DND-41 (cell line): ENCODE results near the gene CEP104.

Source experiments
- ATAC-seq: fragments of 200-7000 bp; cut with Tn5 transposase; 3 replicates; pipeline ENCODE4 v1.9.1; 2021; ENCODE audit warnings: low read depth; ENCODE audit not compliant: insufficient read depth
- DNase-seq: peaks from one replicate; pipeline ENCODE4 v3.0.0-alpha.2; 2020
- H2AFZ ChIP-seq: 2 replicates; pipeline ENCODE4 v1.6.0; 2012; ENCODE audit warnings: low read depth, low read length
- H3K27ac ChIP-seq: 2 replicates; pipeline ENCODE4 v1.5.1; 2012; ENCODE audit warnings: low read length, inconsistent platforms
- H3K27me3 ChIP-seq: fragments of 200-600 bp; sonication (generic); 2 replicates; pipeline ENCODE4 v1.6.0; 2012; ENCODE audit warnings: low read length, mild to moderate bottlenecking, inconsistent platforms; ENCODE audit not compliant: insufficient read depth, poor library complexity
- H3K36me3 ChIP-seq: 2 replicates; pipeline ENCODE4 v1.5.1; 2012; ENCODE audit warnings: low read length, inconsistent platforms; ENCODE audit not compliant: insufficient read depth
- H3K4me1 ChIP-seq: 2 replicates; pipeline ENCODE4 v1.5.1; 2012; ENCODE audit warnings: mild to moderate bottlenecking, low read length; ENCODE audit not compliant: insufficient read depth
- H3K4me2 ChIP-seq: 2 replicates; pipeline ENCODE4 v1.6.0; 2012; ENCODE audit warnings: mild to moderate bottlenecking, moderate library complexity, low read length, inconsistent platforms; ENCODE audit not compliant: insufficient read depth
- H3K4me3 ChIP-seq, 2 experiments: fragments of 200-600 bp in 1 of 2; shearing (Covaris generic) in 1 of 2; 2 replicates each; pipeline ENCODE4 v1.5.1; 2012 to 2016; ENCODE audit warnings: inconsistent platforms in 2 of 2, low read length in 2 of 2, mild to moderate bottlenecking in 2 of 2, low read depth in 1 of 2, moderate library complexity in 1 of 2
- H3K79me2 ChIP-seq: 2 replicates; pipeline ENCODE4 v1.6.0; 2012; ENCODE audit warnings: low read length, inconsistent platforms; ENCODE audit not compliant: insufficient read depth
- H3K9ac ChIP-seq: 2 replicates; pipeline ENCODE4 v1.6.0; 2012; ENCODE audit warnings: low read depth, mild to moderate bottlenecking, inconsistent platforms, low read length, moderate library complexity
- H3K9me3 ChIP-seq: 2 replicates; pipeline ENCODE4 v1.5.1; 2012; ENCODE audit warnings: low read length, moderate library complexity, mild to moderate bottlenecking, inconsistent platforms; ENCODE audit not compliant: insufficient read depth, severe bottlenecking
- H4K20me1 ChIP-seq: 2 replicates; pipeline ENCODE4 v1.6.0; 2012; ENCODE audit warnings: low read length; ENCODE audit not compliant: insufficient read depth
- CTCF ChIP-seq: IDR thresholded peaks from 2 replicates; pipeline ENCODE4 v1.5.1; 2012; ENCODE audit warnings: borderline replicate concordance, low read length, moderate library complexity, mild to moderate bottlenecking; ENCODE audit not compliant: poor library complexity, severe bottlenecking; ENCODE audit errors: extremely low read depth
- EZH2 ChIP-seq: IDR thresholded peaks from 3 replicates; pipeline ENCODE4 v1.6.1; 2012; ENCODE audit warnings: borderline replicate concordance, low read depth, mild to moderate bottlenecking, moderate library complexity, low read length, inconsistent platforms; ENCODE audit not compliant: severe bottlenecking

CEP104 gene

DNA sequence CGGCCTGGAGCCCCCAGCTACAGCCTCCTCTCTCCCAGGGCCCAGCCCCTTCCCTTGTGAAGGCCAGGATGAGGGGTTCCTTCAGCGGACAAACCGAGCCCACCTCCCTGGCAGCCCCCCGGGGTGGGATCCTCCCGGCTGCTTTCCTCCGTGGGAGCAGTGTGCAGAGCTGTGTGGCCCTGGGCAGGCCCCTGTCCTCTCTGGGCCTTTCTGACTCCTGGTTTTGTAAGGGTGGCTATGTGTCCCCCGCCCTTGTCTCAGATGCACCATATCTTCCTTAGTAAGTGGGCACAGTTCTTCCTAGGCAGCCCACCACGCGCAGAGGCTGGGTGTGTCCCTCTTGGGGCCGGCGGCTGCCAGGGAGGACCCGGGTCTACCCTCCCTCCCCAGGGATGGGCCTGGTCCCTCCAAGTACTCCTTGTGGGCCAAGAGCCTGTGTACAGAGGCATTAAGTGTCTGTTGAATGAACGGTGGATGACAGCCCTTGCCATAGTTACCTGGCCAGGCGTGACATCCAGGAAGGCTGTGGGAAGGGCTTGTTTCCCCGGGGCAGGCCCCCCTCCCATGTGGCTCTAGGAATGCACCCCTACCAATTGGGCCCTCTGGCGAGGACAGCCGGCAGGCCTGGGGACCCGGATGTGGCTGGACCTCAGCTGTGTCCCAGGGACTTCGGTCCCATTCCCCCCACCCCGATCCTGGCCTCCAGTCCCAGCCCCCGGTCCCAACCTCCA lies 80.6 kb downstream of the CEP104 start:
- no peak for TF ChIP-seq EZH2
- DNase-seq (no peak), ATAC-seq (no peak)
- H3K4me2 ChIP-seq, result no peak overlapping the region
- peaks cover 24% of the 10 kb centered on the region for H4K20me1 ChIP-seq
- no peaks in the 10 kb centered on the region for H3K4me1 ChIP-seq
- no peak overlapping the region for H2AFZ ChIP-seq
- no peaks in the 10 kb centered on the region for H3K27me3 ChIP-seq
- no peak overlapping the region for H3K27ac ChIP-seq
- H3K36me3 ChIP-seq, result peaks cover 25% of the 10 kb centered on the region
- no peak overlapping the region for H3K9ac ChIP-seq
- H3K9me3 ChIP-seq, result no peaks in the 10 kb centered on the region
- H3K79me2 ChIP-seq, result no peaks in the 10 kb centered on the region
- H3K4me3 ChIP-seq, result no peak overlapping the region

DNA sequence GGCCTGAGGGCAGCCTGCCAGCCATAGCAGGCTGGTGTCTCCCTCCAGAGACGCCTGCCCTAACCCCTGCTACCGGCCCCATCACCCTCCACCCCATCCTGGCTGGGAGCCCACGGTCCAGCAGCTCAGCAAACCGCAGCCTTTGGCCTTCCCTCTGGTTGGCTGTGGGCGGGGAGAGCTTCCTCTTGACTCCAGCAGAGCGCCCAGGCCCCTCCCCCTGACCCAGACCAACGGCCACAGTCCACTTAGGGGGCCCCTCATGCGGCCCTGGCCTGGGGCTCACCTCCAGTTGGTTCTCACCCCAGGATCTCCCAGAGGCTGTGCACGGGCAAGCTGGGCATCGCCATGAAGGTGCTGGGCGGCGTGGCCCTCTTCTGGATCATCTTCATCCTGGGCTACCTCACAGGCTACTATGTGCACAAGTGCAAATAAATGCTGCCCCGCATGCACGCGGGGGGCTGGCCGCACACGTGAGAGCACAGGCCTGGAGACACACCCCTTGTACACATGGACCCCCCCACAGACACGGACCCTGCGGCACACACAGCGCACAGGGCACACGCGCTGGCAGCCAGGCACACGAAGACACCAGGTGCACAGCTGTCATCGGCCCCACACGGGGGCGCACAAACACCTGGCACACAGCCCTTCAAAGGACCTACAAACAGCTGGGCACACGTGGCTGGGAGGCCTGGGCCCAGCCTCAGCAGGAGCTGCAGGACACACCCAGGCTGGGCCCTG lies 81.4 kb downstream of the CEP104 start:
- Histone ChIP-seq H3K9ac (no peak overlapping the region), H3K79me2 (no peaks in the 10 kb centered on the region), H3K27ac (no peak overlapping the region), H2AFZ (no peak overlapping the region), H3K27me3 (no peaks in the 10 kb centered on the region), H3K9me3 (no peaks in the 10 kb centered on the region), H3K36me3 (peaks cover 19% of the 10 kb centered on the region), H3K4me1 (no peaks in the 10 kb centered on the region), H3K4me3 (no peak overlapping the region), H3K4me2 (no peak overlapping the region), H4K20me1 (peaks cover 24% of the 10 kb centered on the region)
- TF ChIP-seq EZH2 (no peak), CTCF (peak; percentile 62)
- DNase-seq, result peak; percentile 43
- peak; percentile 68 for ATAC-seq

DNA sequence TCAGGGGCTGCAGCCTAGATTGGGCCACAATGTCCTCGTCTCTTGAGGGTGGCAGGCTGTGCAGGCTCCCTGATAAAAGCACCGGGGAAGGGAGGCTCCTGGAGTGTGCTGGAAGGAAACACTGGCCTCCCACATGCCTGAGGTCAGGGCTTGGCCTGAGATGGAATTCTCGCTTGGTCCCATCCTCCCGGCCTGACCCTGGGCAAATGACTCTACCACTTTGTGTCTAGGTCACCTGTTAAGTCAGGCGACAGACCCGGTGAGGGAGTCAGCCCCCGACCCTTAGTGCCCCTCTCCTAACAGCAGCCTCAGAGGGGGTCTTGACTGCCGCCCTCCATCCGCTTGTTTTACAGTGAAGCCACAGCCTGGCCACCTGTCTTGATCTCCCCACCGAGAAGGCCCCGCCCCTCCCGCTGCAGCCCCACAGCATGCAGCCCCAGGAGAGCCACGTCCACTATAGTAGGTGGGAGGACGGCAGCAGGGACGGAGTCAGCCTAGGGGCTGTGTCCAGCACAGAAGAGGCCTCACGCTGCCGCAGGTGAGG lies 82.0 kb downstream of the CEP104 start:
- H3K4me2 ChIP-seq, result no peak overlapping the region

More for the DNA sequence above, 82.0 kb downstream of the CEP104 start:
- Histone ChIP-seq H3K27ac (no peak overlapping the region), H3K27me3 (no peaks in the 10 kb centered on the region), H2AFZ (no peak overlapping the region), H3K36me3 (peaks cover 13% of the 10 kb centered on the region), H3K9me3 (no peaks in the 10 kb centered on the region), H3K4me3 (no peak overlapping the region), H3K4me1 (no peaks in the 10 kb centered on the region), H3K79me2 (no peaks in the 10 kb centered on the region), H3K9ac (no peak overlapping the region), H4K20me1 (peaks cover 24% of the 10 kb centered on the region)
- ATAC-seq (no peak), DNase-seq (no peak)
- TF ChIP-seq EZH2 (no peak), CTCF (no peak)
